HFF-Myc (cell line): Measurements from ENCODE around the gene MIB2.

Experiments
- DNase-seq: peaks from one replicate; pipeline ENCODE4 v3.0.0-alpha.2; 2011; ENCODE audit warnings: low read depth; ENCODE audit errors: extremely low read depth
- H3K4me3 ChIP-seq: replicated peaks from 2 replicates; pipeline ENCODE4 v1.5.1; 2011; ENCODE audit warnings: low read depth, mild to moderate bottlenecking, control low read depth, low read length
- CTCF ChIP-seq: IDR thresholded peaks from 2 replicates; pipeline ENCODE4 v1.5.1; 2012; ENCODE audit warnings: mild to moderate bottlenecking, low read depth, low read length, control low read depth; ENCODE audit errors: missing control alignments

Gene MIB2

GRCh38 chr1:1574721-1575537 lies 40.4 kb upstream of the MIB2 start, which contains the start of gene SSU72:
SSU72 (minus strand) TSS chr1:1574863; CDS start chr1:1574557, 306 bp downstream.
- TF ChIP-seq CTCF: no peak
- DNase-seq: peak; percentile 61
- peak within 1 kb of the TSS; percentile 97 for H3K4me3 ChIP-seq

GRCh38 chr1:1577367-1578011 lies 37.8 kb upstream of the MIB2 start:
- no peak overlapping the region for H3K4me3 ChIP-seq
- no peak for TF ChIP-seq CTCF
- no peak for DNase-seq

GRCh38 chr1:1578371-1578940 lies 36.8 kb upstream of the MIB2 start:
- no peak for TF ChIP-seq CTCF
- DNase-seq: no peak

GRCh38 chr1:1582585-1583346 lies 32.5 kb upstream of the MIB2 start:
- DNase-seq: no peak
- no peak overlapping the region for H3K4me3 ChIP-seq
- no peak for TF ChIP-seq CTCF

More at GRCh38 chr1:1578371-1578940, 36.8 kb upstream of the MIB2 start:
- H3K4me3 ChIP-seq: no peak overlapping the region

GRCh38 chr1:1583347-1584010 lies 31.8 kb upstream of the MIB2 start:
- TF ChIP-seq CTCF: no peak
- H3K4me3 ChIP-seq: no peak overlapping the region
- DNase-seq: no peak

- no peak for DNase-seq
- no peak for TF ChIP-seq CTCF
These were observed 23.8 kb upstream of the MIB2 start for GRCh38 chr1:1591452-1591851.

More at GRCh38 chr1:1591452-1591851, 23.8 kb upstream of the MIB2 start:
- no peak overlapping the region for H3K4me3 ChIP-seq
